Kidney capillary endothelial cell (primary cell): ENCODE measurements around the gene VWA3B.
"Not testable (repeated sequence)": the region's sequence is repeated elsewhere in the genome, so short reads cannot be mapped to it uniquely, and the experiment has no call there.

Source experiments
- DNase-seq: peaks from one replicate; pipeline ENCODE4 v3.0.0-alpha.2; 2018; ENCODE audit warnings: low spot score

VWA3B gene

GRCh38 chr2:98137196-98137595 lies 50.2 kb downstream of the VWA3B start:
- DNase-seq = no peak

- not testable (repeated sequence) for DNase-seq
These were observed 52.0 kb downstream of the VWA3B start for GRCh38 chr2:98138978-98139377.

GRCh38 chr2:98140210-98140609 lies 53.2 kb downstream of the VWA3B start:
- no peak for DNase-seq

DNA sequence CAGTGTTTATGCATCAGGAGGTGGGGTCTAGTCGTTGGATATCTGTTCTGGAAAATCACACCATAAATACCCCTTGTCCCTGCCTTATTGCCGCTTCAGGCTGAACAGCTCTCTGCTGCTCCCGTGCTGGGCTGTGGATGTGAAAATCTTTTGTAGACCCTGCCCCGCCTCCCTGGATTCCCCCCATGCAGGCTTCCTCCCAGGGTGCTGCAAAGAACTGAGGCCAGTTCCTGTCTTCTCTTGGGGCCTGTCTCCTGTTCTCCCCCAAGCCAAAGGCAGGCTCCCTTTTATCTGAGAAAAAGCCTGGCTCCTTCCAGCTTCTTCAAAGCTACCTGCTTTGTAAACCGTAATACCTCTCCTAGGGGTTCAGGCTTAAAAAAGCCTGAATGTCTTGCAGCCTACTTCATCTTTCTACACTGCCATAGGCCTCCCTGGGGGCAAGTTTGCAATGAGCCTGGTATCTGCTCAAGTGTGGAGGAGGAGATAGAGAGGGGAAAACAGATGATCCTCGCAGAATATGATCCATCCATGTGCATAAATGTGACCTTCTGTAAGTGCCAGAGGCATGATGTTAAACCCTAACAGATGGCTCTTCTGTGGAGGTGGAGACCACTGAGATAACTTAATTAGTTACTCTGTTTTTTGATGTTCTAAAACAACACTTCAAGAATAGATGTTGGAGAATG lies 55.3 kb downstream of the VWA3B start:
- DNase-seq = no peak

DNA sequence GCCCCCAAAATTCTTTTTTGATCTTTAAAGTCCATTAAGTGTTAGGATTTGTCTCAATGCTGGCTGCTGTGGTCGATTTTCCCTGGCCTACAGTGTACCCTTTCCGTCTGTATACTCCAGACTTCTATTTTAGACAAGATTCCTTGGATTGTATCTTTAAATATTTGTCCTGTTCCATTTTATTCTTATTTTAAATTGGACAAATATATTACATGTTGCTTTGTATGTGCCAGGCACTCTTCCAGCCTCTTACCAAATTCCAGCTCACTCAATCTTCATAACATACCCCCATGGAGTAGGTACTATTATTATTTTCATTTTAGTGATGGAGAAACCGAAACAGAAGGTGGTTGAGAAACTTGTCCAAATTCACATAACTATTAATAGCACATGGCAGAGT lies 58.1 kb downstream of the VWA3B start:
- no peak for DNase-seq

GRCh38 chr2:98147900-98148299 lies 60.9 kb downstream of the VWA3B start:
- not testable (repeated sequence) for DNase-seq

DNA sequence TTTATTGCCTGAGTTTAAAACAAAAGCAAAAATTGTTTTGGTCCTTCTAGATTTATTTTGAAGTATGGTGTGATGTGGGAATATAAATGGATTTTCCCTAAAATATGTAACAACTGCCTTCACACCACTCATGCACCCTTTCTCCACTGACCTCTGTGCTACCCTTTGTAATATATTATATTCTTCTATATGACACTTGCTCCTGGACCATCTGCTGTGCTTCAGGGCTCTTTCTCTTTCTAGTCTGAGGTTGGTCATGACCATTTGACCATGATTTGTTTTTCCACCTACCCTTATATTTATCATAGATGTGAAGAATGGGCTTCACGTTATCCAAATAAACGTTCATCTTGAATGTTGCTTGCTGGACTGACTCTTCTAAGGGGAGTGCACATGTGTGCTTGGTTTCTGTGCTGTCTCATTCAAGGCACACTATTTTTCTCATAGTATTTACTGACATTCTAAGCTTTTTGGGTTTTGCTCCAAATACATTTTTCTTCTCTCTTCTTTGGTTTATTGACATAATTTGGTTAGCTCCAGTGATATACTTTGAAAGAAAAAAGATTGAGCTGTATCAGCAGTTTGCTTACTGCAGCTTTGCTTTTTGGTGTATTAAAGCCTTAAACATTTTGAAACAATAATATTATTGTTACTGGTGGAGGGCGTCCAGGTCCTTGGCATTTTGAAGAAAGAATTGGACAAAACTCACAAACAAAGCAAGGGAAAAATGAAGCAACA lies 61.8 kb downstream of the VWA3B start:
- no peak for DNase-seq

- peak; percentile 4 for DNase-seq
These were observed 62.3 kb downstream of the VWA3B start for GRCh38 chr2:98149333-98149697.

DNA sequence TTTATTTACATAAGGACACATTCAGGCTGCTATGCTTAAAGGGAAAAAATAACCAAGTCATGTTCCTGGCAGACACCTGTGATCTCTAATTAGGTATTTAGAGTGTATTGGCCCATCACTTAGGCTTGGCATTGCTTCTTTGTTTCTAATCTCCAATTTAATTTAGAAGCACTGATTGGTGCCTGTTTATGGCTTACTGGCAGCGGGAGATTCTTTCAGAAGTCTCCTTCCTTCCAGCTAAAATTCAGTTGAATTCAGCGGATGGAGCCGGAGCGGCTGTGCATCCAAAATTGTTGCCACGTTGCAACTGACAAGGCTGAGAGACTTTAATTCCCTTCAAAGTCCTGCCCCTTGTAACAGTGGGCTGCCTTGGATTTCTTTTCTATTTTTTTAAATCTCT lies 66.5 kb downstream of the VWA3B start:
- no peak for DNase-seq

DNA sequence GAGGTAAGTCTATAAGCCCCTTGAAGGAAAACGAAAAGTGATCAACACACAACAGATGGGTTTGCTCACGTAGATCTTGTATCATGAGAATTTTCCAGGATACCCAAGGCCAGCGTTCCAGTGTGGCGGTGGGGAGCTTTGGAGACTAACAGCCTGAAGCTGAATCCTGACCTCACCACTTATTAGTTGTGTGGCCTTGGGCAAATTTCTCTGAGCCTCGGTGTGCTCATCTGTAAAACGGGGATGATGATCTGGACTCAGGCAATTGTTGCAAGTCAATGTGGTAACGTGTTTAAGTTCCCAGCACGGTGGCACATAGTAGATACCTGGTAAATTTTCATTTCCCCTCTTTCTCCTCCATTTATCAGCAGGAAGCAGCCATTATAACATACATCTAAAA lies 68.3 kb downstream of the VWA3B start:
- DNase-seq = no peak

GRCh38 chr2:98155716-98156115 lies 68.7 kb downstream of the VWA3B start:
- DNase-seq = no peak

GRCh38 chr2:98156304-98156703 lies 69.3 kb downstream of the VWA3B start:
- DNase-seq = no peak

GRCh38 chr2:98157557-98157956 lies 70.6 kb downstream of the VWA3B start:
- DNase-seq = no peak

DNA sequence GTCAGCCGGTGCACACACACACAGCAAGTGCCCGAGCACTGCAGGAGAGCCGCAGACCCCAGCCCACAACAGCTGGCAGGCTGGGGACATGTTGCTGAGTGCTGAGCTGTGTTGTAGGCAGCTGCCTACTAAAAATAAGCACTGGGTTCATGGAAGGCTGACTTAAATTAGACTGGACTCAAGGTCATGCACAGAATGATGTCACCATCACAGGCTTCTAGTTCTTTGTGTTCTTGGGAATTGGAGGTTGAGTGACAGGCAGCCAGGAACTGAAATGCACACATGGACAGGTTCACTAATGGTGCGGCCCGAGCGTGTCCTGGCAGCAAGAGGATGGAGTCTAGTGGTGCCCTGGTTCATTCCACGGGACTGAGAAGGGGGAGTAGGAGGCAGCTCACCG lies 71.3 kb downstream of the VWA3B start:
- no peak for DNase-seq

DNA sequence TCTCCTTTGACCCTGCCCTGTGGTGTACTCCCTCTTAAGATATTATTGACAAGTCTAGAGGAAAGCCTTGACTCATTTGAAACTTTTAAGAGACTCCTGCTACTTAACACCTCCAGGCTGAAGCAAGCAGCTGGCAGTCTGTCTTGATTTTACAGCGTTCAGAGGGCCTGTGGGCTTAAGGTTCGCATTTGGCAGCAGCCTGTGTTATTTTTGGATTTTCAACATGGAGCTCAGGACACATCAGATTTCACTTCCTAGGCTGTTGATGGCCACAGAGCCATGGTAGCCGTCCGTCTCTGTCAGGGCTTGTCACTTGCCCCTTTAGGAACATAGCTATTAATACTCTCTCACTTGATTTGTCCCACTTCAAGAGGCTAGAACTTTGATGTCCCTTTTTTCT lies 73.6 kb downstream of the VWA3B start:
- DNase-seq = no peak

DNA sequence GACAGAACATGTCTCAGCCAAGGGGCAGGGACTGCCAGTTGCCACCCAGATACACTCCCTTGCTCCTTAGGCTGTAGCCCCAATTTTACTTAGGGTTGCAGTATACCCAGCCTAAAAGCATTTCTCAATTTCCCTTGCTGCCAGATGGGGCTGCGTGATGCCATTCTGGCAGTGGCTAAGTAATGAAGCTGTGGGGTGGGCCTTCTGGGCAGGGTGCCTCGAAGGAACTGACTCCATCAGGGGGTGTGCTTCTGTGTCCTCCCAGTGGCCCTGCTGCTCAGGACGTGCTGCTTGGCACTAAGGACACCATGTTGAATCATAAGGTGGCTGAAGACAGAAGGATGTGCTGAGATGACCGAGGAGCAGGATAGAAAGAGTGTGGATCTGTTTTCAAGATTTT lies 74.2 kb downstream of the VWA3B start:
- no peak for DNase-seq

DNA sequence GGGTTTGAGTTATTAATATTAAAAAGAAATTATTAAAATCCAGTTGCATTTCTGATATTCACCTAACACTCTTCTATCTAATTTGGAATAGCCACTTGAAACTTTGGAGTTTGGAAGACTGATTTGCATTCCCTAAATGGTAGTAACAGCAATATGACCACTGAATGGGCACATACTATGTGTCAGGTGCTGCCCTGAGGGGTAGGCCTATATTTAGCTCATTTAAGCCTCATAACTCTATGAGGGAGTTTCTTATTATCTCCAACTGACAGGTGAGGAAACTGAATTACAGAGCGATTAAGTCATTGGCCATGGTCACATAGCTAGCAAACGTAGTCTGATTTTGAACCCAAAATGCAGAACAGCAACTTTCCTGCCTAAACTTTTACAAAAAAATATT lies 77.3 kb downstream of the VWA3B start:
- DNase-seq = no peak

DNA sequence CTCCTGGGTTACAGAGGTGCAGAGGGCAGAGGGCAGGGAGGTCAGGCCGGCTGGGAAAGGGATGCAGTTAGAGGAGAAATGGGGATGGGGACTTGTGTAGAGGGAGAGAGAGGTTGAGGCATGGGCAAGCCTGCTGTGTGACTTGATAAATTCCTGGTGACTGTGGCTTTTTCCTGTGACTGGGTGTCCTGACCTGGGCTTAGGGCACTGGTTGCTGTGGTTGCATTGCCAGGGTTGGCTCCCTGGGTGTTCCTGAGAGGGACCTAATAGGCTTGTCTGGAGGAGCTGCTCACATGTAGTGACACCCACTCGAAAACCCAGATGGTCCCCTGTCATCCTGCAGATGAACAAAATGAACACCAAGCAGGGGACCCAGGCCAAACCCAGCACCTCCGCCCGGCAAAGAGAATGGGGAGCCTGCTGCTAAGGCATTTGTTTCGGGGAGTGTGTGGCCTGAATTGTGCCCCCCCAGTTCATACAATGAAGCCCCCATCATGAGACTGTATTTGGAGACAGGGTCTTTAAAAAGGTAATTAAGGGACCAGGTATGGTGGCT lies 78.6 kb downstream of the VWA3B start:
- DNase-seq = no peak

GRCh38 chr2:98167916-98168315 lies 80.9 kb downstream of the VWA3B start:
- DNase-seq = no peak

GRCh38 chr2:98170076-98170475 lies 83.1 kb downstream of the VWA3B start:
- no peak for DNase-seq

GRCh38 chr2:98172150-98172765 lies 85.3 kb downstream of the VWA3B start:
- DNase-seq = no peak

DNA sequence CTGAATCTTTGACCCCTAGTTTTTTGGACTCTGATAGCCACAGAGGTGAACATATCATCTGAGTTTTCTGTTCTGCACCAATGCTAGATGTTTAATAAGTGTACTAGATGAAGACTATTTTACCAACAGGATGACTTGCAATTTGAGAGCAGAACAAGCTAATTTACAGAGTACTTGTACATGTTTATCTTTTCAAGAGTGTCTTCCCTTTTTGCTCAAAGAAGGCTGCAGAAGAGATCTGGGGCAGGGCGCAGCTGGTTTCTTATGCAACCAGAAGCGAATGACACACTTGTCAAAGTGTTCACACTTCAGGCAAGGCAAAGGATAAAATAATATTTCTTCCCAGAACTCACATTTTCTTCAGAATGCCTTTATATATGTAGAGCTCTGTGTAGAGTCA lies 86.0 kb downstream of the VWA3B start:
- DNase-seq = no peak

DNA sequence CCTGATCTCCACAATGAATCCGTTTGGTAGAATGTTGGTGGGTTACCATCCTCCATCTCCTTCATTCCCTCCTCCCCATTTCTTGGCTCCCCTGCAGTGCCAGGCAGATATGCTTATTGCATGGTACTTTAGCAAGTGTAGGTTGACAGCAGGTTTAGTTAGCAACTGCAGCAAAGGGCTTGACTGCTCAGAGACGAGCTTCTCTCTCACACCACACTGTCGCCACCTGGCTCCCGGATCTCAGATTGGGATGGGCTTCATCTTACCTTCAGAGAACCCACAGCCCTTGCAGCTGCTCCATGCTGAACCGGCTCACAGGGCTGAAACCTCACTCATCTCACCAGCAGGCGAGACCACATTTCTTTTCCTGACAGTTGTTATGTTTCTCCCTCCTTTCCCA lies 88.8 kb downstream of the VWA3B start:
- DNase-seq = no peak
